HG03439 (cell line): ENCODE results near the gene ATP8B1.

Experiments
- ATAC-seq: cut with Tn5 transposase; IDR thresholded peaks from one replicate; pipeline ENCODE4 v1.9.1; 2021; ENCODE audit warnings: mild to moderate bottlenecking, moderate library complexity; ENCODE audit not compliant: unreplicated experiment

The ATP8B1 gene

GRCh38 chr18:57771193-57771592, 31.9 kb downstream of the ATP8B1 start:
- ATAC-seq = no peak

- ATAC-seq = no peak
Measured at GRCh38 chr18:57768537-57769326, 34.4 kb downstream of the ATP8B1 start.

- no peak for ATAC-seq
Measured at GRCh38 chr18:57767259-57768050, 35.7 kb downstream of the ATP8B1 start.

GRCh38 chr18:57764995-57765394, 38.1 kb downstream of the ATP8B1 start:
- no peak for ATAC-seq

- ATAC-seq = no peak
Measured at GRCh38 chr18:57764087-57764486, 39.0 kb downstream of the ATP8B1 start.

- no peak for ATAC-seq
Measured at GRCh38 chr18:57762686-57763085, 40.4 kb downstream of the ATP8B1 start.

GRCh38 chr18:57759650-57760049, 43.5 kb downstream of the ATP8B1 start:
- no peak for ATAC-seq

GRCh38 chr18:57755473-57756067, 47.5 kb downstream of the ATP8B1 start:
- no peak for ATAC-seq

GRCh38 chr18:57754577-57755338, 48.4 kb downstream of the ATP8B1 start:
- peak; percentile 69 for ATAC-seq

- ATAC-seq = no peak
Measured at GRCh38 chr18:57753063-57753462, 50.1 kb downstream of the ATP8B1 start.

- no peak for ATAC-seq
Measured at GRCh38 chr18:57749604-57749970, 53.5 kb downstream of the ATP8B1 start.

- ATAC-seq = peak; percentile 94
Measured at GRCh38 chr18:57748770-57749603, 54.1 kb downstream of the ATP8B1 start.

- peak; percentile 11 for ATAC-seq
Measured at GRCh38 chr18:57747809-57748680, 55.1 kb downstream of the ATP8B1 start.

- no peak for ATAC-seq
Measured at GRCh38 chr18:57744211-57744694, 58.9 kb downstream of the ATP8B1 start.

GRCh38 chr18:57743008-57743407, 60.1 kb downstream of the ATP8B1 start:
- ATAC-seq = no peak

GRCh38 chr18:57741273-57741672, 61.8 kb downstream of the ATP8B1 start:
- ATAC-seq = no peak

- ATAC-seq = no peak
Measured at GRCh38 chr18:57738078-57738477, 65.0 kb downstream of the ATP8B1 start.

GRCh38 chr18:57737400-57738060, 65.6 kb downstream of the ATP8B1 start:
- ATAC-seq = no peak
